GM21515 (cell line): ENCODE results near the gene IL15RA.
"Not testable (repeated sequence)": the region's sequence is repeated elsewhere in the genome, so short reads cannot be mapped to it uniquely, and the experiment has no call there.

Experiments
- ATAC-seq: cut with Tn5 transposase; IDR thresholded peaks from one replicate; pipeline ENCODE4 v1.9.1; 2021; ENCODE audit not compliant: unreplicated experiment

IL15RA gene

DNA sequence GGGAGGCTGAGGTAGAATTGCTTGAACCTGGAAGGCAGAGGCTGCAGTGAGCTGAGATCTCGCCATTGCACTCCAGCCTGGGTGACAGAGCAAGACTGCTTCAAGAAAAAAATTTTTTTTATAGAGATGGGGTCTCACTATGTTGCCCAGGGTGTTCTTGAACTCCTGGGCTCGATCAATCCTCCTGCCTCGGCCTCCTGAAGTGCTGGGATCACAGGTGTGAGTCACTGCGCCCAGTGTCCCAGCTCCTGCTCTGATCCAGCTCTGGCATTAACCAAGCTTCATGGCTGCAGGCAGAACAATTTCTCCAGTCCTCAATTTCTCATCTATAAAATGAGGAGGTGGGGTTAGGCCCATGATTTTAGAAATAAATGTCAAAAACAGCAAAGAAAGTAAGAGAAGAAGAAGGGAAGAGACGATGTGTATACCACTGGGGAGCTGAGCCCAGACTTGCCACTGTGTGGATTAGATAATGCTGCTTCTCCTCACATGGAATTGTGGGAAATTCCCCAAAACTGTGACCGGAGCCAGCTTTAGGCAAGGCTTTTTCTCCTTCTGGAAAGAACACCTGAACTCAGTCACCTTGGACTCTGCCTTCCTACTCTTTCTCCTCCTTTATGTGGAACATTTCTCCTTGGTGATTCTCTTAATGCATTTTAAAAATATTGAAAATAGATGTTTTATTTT is 25.5 kb downstream of the IL15RA start:
- ATAC-seq = no peak

DNA sequence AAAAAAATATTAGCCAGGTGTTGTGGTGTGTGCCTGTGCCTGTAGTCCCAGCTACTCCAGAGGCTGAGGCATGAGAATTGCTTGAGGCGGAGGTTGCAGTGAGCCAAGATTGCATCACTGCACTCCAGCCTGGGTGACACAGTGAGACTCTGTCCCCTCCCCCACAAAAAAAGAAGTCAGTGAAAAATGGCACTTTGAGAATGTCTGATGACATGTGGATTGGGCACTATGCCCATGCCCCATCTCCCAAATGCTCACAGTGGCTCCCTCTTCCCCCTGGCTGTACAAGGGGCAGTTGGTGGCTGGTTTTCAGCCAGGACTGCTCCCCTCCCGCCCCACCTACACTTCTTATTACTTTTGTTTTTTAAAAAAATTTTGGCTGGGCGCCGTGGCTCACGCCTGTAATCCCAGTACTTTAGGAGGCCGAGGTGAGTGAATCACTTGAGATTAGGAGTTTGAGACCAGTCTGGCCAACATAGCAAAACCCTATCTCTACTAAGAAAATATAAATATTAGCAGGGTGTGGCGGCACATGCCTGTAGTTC is 26.1 kb downstream of the IL15RA start:
- ATAC-seq = no peak

DNA sequence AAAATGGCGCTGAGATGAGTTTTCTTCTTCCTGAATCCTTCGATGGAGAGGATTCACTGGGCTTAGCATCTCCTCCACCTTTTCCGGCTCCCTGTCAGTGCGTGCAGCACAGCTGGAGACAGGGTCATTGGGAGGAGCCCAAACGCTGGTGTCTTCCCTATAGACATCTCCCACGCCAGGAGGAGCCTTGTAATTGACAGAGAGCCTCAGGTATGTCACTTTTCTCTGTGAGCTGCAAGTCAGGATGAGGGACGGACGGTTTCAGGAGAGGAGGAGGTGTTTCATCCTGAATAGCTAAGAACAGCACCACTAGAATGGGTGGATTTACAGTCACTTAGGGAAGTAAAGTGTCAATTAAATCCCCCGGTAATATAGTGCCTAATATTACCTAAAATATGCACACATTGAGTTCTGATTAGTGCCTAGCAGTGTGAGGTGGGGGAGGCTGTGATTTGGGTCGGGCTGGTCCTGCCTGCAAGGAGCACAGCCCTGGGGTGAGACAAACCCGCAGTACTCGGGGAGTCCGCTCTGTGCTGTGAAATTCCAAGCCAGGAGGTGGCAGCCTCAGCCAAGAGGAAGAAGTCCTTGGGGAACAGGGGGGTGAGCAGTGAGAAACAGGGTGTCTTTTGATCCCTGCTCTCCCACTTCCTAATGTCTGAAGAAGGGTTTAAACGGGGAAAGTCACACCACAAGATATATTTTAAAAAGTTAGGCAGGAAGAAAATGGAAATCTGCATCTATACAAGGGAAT is 28.2 kb downstream of the IL15RA start:
- no peak for ATAC-seq

DNA sequence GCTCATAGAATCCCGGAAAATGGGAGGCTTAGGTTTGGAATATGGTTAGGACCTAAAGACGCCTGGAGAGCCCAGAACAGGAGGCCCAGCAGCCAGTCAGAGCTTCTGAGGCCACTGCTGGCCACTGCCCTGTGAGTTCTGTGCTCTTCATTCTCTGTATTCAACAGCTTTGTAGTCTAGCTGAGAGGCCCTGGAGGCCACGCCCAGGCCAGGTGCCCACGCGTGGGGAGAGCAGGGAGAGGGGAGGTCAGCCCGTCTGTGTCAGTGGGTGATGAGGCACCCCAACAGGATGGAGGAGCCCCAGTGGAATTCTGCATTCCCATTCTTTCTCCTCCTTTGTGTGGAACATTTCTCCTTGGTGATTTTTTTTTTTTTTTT is 29.1 kb downstream of the IL15RA start:
- no peak for ATAC-seq

DNA sequence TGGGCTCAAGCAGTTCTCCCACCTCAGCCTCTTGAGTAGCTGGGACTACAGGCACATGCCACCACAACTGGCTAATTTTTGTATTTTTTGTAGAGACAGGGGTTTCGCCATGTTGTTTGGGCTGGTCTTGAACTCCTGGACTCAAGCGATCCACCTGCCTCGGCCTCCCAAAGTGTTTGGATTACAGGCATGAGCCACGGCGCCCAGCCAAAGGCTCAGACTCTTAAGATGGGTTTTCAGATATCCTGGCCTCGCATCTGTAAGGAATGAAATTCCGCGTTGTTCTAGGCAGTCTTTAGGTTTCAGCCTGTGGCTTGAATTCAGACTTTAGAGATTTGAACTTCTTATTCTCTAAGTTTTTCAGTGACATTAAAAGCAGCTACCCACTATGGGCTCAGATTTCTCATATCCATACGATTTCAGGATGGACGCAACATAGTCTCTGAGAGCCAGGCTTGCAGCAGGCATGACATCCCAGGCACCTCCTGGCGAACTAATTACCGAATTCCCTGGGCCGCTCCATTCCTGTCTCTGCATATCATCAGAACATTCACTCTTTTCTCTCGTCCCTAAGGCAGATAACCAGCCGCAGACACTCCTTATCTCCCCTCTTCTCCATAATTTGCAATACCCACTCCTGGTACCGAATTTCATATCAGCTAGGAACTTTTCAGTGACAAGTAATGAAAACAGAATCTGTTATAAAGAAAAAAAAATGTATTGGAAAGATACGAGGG is 29.7 kb downstream of the IL15RA start:
- ATAC-seq = no peak

DNA sequence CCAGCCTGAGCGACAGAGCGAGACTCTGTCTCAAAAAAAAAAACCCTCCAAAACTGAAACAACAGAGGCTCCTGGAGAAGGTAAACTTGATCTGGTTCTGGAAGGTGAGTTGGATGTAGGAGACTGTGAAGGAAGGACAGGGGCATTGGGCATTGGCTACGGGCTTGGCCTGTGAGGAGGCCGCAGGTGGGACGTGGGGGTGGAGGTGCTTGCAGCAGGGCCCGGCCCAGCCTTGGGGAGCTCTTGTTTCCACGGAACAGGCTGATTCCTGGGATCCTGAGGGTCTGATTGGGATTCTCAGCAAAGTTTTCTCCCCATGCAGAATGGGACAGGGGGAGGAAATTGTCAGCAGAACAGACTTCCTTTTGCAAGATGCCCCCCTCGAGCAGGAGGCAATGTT is 30.6 kb downstream of the IL15RA start:
- ATAC-seq = no peak

DNA sequence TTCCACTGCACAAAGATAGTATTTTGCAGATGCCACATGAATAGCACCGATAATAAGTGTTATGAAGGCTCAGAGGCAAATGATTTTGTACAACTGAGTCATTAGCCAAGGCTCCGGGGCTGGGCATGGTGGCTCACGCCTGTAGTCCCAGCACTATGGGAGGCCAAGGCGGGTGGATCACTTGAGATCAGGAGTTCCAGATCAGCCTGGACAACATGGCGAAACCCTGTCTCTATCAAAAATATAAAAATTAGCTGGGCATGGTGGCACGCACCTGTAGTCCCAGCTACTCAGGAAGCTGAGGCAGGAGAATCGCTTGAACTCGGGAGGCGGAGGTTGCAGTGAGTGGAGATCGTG is 30.9 kb downstream of the IL15RA start:
- not testable (repeated sequence) for ATAC-seq

DNA sequence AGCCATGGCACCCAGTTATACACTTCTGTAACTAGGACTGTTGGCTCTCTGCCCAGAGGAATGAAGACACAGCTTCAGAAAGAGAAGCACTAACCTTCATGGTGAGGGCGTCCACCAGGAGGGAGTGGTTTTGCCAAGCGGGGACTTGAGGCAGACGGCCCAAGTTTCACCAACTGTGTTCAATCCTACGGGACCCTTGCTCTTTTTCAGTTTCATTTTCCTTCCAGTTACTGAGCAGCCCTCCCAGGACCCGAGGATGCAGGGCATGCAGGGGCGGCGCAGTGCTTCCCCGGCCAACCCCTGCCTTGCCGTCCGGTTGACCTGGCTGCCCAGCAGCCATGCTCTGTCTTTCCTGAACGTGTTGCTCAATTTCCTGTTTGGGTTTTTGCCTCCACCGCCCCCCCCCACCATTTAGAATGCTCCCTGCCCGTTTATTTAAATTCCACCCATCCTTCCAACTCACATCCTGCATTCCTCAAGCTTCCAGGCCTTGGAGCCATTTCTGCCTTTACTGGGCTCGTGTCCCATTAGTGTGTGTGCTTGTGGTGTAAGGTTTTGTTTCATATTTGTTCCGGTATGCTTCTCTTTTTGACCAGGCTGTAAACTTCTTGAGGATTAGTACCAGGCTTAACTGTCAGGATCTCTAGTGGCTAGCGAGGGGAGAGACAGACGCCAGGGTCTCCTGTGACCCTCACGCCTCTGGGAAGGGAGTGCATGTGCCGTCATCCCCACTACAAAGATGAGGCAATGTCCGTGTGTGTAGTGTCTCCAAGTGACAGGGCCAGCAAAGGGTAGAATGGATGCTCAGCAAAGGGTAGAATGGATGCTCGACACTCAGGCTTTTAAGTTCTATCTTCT is 31.6 kb downstream of the IL15RA start:
- ATAC-seq = no peak

DNA sequence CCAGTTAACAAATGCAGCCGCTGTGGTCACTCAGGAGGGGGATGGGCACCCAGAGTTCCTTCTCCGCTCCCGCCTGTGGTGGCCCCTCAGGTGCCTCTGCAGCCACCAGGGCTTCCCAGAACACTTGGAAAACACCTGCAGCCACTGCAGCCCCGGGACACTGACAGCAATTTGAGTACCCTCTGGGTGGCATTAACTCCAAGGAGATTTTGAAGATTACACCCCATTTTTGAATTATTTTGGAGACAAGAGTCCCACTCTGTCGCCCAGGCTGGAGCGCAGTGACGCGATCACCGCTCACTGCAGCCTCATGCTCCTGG is 32.2 kb downstream of the IL15RA start:
- no peak for ATAC-seq

DNA sequence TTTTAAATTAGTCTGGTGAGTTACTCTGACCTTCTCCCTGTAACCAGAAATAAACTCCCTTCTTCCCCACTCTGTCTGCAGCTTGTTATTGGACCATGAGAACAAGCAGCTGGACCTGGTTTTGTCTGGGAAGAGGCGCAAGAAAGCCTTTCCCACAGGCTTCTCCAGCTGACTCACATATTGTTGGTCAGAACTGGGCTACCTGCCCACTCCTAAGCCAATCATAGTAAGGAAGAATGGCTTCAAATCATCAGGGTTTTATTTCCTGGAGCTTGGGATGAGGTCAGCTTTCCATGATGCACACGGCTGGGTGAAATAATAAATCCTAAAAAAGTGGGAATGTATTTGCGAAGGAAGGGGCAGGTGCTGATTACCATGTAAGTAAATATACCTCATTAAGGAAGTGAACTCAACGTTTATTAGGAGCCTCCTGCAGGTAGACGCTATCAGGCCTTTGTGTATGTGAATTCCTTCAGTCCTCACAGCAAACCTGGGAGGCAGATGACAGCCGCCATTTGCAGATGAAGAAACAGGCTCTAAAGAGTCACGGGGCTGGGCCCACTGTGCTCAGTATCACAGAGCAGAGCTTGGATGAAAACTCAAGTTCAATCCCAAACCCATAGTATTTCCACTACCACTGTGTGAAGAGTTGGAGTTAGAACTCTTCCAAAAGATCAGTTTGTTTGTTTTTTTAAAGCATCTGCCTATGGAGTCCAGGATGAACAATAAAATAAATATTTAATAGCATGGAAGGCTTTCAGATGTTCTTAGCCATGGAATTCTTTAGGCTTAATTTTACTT is 32.8 kb downstream of the IL15RA start:
- no peak for ATAC-seq

DNA sequence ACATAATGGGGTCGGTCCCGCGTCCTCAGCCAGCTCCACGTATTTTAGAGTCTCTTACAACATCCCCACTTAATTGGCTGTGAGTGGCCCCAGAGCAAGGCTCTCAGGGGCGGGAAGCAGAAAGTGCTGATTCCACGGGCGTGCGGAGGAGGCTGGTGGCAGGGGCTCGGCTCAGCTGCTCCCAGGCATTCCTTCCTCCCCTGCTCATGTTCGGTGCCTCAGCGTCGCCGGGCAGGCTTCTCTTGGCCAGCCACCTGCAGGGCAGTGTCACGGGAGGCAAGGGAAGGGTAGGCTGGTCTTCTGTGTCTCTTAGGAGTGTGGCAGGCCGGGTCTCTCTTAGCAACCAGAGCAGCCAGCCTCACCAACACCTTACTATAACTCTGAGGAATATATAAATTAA is 33.8 kb downstream of the IL15RA start:
- ATAC-seq = no peak

DNA sequence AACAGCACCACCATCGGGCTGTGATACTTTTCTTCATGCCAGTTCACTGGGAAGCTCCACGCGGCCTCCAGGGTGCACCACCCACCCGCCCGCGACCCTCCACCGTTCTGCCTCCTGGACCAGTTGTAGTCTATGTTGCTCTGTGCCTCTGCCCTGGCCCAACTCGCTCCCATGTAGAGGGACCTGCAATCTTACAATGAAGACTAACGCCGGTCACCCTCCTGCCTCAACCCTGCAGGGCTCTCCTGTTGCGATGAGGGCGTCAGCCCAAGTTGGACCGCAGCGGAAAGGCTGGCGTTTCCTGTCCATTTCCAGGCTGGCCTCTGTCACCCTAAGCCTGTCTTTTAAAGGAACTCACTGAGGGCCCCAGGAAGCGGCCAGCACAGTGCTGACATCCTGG is 34.9 kb downstream of the IL15RA start:
- no peak for ATAC-seq

DNA sequence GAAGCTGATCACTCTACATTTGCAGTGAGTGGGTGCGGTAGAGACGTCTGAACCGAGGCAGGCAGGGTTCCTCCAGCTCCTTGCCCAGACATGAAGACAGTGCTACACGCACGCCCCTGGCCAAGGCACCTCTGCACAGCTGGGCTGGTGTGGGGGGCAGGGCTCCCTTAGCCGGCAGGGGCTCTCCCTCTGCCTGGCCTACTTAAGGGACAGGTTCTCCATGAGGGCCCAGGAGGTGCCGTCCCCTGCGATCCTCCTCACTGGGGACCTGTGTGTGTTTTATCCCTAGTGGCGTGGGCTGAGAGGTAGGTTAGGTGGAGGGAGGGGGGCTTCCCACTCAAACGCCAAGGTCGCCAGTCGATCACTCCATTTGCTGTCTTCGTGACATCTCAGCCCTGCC is 35.3 kb downstream of the IL15RA start:
- no peak for ATAC-seq

DNA sequence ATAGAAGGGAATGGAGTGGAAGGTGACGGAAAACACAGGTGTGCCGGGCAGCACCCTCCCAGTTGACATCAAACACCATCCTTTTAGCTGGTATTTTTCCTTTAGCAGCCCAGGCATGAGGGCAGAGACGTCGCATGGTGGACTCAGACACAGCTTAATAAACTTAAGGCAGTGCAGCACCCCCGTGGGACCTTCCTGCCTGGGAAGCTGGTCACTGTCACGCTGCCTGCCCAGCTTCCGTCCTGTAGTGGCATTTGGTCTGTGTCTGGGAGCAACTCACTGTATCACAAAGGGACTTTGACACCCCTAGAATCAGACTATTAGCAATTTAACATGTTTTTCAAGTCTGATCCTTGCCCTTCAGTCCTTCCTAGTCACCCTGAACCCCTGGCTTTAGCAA is 35.8 kb downstream of the IL15RA start:
- no peak for ATAC-seq

DNA sequence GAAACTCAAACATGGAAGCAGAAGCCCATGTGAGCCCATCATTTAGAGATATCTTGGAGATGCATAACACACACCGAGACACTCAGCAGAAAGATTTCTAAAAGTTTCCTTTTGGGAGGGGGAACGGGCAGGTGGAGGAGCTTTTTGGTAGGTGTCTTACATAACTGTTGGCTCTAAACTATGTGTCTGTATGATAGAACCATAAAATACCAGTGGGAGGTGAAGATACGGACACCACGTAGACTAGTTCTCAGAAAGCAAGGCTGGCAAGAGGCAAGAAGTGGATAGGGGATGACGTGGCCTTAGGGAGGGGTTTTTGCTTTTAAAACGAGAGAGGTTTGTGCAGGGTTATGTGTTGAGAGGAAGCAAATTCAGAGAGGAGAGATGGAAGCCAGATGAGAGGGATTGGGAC is 36.5 kb downstream of the IL15RA start:
- no peak for ATAC-seq

DNA sequence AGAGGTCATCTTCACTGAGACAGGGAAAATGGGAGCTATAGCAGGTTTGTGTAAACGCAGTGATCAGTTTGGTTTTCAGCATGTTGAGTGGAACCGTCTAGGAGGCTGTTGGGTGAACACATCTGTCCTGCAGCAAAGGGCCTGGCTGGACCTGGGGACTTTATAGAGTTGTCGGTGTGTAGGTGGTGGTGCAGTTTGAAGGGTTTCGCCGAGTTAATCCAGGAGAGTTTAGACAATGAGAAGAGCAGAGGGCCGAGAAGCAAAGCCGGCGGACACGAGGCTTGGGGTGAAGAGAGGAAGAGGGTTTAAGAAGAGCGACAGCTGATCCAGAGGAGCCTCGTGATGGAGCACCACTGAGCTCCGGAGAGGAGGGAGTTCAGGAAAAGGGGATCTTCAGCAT is 39.1 kb downstream of the IL15RA start:
- ATAC-seq = no peak

DNA sequence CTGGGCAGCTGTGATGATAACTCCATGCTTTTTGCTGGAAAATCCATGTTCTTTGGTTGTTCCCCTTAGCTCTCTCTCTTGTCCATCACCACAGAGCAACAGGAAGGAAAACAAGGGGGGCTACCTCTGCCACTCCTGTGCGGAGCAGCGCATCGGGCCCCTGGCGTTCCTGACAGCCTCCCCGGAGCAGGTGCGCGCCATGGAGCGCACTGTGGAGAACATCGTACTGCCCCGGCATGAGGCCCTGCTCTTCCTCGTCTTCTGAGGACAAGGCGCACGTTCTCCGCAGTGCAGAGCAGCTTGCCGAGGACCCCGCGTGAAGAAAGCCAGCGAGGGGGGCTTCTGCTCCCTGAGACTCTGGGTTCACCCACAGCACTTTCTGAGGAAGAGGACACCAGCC is 40.3 kb downstream of the IL15RA start:
- no peak for ATAC-seq

DNA sequence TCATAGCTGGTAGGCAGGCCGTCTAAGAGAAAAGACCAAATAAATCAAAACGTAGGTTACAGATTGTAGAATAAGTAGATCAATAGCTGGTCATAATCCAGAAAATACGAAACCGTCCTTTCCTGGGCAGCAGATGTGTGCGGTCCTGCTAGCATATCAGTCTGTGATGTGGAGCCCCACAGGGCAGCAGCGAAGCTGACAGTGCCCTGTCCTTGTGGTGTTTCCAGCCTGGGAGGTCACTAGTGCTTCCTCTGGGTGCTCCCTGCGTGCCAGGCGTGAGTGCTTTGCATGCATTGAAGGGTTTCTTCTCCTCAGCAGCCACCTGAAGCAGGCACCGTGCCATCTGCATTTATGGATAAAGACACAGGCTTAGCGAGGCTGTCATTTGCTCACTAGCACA is 41.7 kb downstream of the IL15RA start:
- ATAC-seq = no peak

DNA sequence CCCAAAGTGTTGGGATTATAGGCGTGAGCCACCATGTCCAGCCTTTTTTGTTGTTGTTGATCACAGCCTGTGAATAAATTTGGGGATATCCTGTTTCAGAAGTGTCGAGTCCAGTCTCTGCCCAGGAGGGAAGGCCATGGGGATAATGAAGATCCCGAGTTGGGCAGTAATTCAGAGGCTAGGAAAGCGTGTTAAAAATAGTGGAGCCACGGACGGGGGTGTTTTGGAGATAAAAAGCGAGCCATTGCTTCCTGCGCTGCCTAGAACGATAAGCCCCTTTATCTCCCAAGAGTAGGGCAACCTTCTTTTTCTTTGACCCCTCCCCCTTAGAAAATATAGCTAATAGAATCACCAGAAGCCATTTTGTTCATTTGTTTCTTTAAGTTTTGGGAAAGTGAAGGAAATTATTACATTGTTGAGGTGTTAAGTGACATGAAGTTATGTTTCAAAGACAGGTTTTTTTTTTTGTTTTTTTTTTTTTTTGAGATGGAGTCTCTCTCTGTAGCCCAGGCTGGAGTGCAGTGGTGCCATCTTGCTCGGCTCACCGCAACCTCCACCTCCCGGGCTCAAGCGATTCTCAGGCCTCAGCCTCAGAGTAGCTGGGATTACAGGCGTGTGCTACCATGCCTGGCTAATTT is 43.3 kb downstream of the IL15RA start:
- no peak for ATAC-seq

DNA sequence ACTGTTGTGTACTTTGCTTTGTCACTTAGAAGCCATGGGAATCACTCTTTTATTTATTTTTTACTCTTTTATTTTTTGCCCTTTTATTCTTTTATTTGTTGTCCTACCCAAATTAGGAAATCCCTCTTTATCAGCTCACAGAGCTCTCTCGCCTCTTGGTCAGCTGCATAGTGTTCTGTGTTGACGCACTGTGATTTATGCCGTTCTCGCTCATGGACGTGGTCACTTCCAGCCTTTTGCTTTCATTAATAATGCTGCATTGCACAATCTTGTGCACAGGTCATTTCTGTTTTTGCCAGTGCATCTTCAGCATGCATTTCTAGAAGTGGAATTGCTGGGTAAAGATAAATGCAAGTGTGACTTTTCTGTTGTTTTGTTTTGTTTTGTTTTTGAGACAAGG is 45.0 kb downstream of the IL15RA start:
- no peak for ATAC-seq
